ENCODE measurements around the gene TBC1D22B. TPM values are rescaled to one million over a fixed set of nuclear protein-coding genes. Genes with fewer than 3 reads are reported as not detected.

TBC1D22B gene
- polyA plus RNA-seq, 1 of the 3 experiments (the other 2 are of a cell fraction), result 5.3 TPM

- H3K4me1 ChIP-seq (ENCODE audit: control insufficient read depth in 1 of 2, insufficient read depth in 2 of 2, low read depth in 1 of 2, low read length in 1 of 2), result peaks cover 10 to 11% of the 10 kb centered on the region in 2 experiments; a peak in 3 of 4 replicates
- POLR2A ChIA-PET, result no interaction called here
- H3K4me3 ChIP-seq (ENCODE audit: low read depth in 2 of 2, low read length in 1 of 2), result peak overlapping the region in 1 of 2 experiments; percentile 91; a peak in 3 of 4 replicates
- CTCF ChIA-PET, result no interaction called here
- peak overlapping the region in 1 of 2 experiments; percentile 85; a peak in 1 of 4 replicates for H3K27ac ChIP-seq (ENCODE audit: low read depth in 2 of 2, low read length in 1 of 2)
- no peak overlapping the region for H2AFZ ChIP-seq (ENCODE audit: low read depth)
- no peaks in the 10 kb centered on the region for H4K20me1 ChIP-seq (ENCODE audit: insufficient read depth)
- no peak for DNase-seq
- peaks cover 64% of the 10 kb centered on the region for H3K79me2 ChIP-seq (ENCODE audit: insufficient read depth)
- no peaks in the 10 kb centered on the region for H3K27me3 ChIP-seq (ENCODE audit: insufficient read depth)
- no peaks in the 10 kb centered on the region for H3F3A ChIP-seq (replicated peaks; ENCODE audit: insufficient read depth)
- no peaks in the 10 kb centered on the region for H3K36me3 ChIP-seq (replicated peaks in 1 of 2; ENCODE audit: control insufficient read depth in 1 of 2, insufficient read depth in 2 of 2, low read length in 1 of 2)
- TF ChIP-seq EP300 (IDR thresholded peaks at IDR 0.05; ENCODE audit: borderline replicate concordance in 1 of 2, low read depth in 1 of 2, low read length in 1 of 2) (no peak), NRF1 (IDR thresholded peaks at IDR 0.05; ENCODE audit: low read depth, low read length) (no peak), FOXJ3 (CRISPR knock-in tag; IDR thresholded peaks at IDR 0.05) (no peak), GATA2 (CRISPR knock-in tag; IDR thresholded peaks at IDR 0.05) (no peak), FOXM1 (IDR thresholded peaks at IDR 0.05; ENCODE audit: low read depth) (no peak), TEAD4 (IDR thresholded peaks at IDR 0.05; ENCODE audit: borderline replicate concordance, insufficient read depth) (no peak), ZBTB33 (IDR thresholded peaks at IDR 0.05; ENCODE audit: borderline replicate concordance, low read depth) (no peak), POLR2AphosphoS5 (IDR thresholded peaks at IDR 0.05; ENCODE audit: low read depth, low read length) (no peak), PBX3 (IDR thresholded peaks at IDR 0.05) (no peak)
- WGBS (ENCODE audit: low lambda C conversion rate), result 46% methylated on average over 2 of the region's 2 CpGs
- H3K9me2 ChIP-seq, result no peaks in the 10 kb centered on the region
- H3K9ac ChIP-seq, result peak overlapping the region; percentile 26; the same call in 1 of the 2 replicates
- H3K9me3 ChIP-seq, result no peaks in the 10 kb centered on the region
- peak overlapping the region; percentile 87 for H3K4me2 ChIP-seq
Measured at GRCh38 chr6:37259191-37259590, 1.6 kb downstream of the TBC1D22B start.

- Histone ChIP-seq H3K4me2 (0 out of 2 replicates have a peak overlapping the region, but pooled peaks have one; percentile 87), H3F3A (replicated peaks; ENCODE audit: insufficient read depth) (no peaks in the 10 kb centered on the region), H3K9me3 (no peaks in the 10 kb centered on the region), H3K9me2 (no peaks in the 10 kb centered on the region), H3K4me3 (ENCODE audit: low read depth in 2 of 2, low read length in 1 of 2) (no peak overlapping the region), H3K36me3 (replicated peaks in 1 of 2; ENCODE audit: control insufficient read depth in 1 of 2, insufficient read depth in 2 of 2, low read length in 1 of 2) (no peaks in the 10 kb centered on the region), H3K9ac (no peak overlapping the region; the same call in 1 of the 2 replicates), H3K79me2 (ENCODE audit: insufficient read depth) (peaks cover 73% of the 10 kb centered on the region), H4K20me1 (ENCODE audit: insufficient read depth) (no peaks in the 10 kb centered on the region), H3K27me3 (ENCODE audit: insufficient read depth) (no peaks in the 10 kb centered on the region), H3K4me1 (ENCODE audit: control insufficient read depth in 1 of 2, insufficient read depth in 2 of 2, low read depth in 1 of 2, low read length in 1 of 2) (peaks cover 10 to 11% of the 10 kb centered on the region in 2 experiments; a peak in 3 of 4 replicates), H2AFZ (ENCODE audit: low read depth) (no peak overlapping the region), H3K27ac (ENCODE audit: low read depth in 2 of 2, low read length in 1 of 2) (no peak overlapping the region)
- ChIA-PET POLR2A (no interaction called here), CTCF (no interaction called here)
- WGBS (ENCODE audit: low lambda C conversion rate), result 95% methylated on average over 2 of the region's 2 CpGs
- no peak for TF ChIP-seq CHD2 (IDR thresholded peaks at IDR 0.05; ENCODE audit: low read length, partially characterized antibody)
- TF ChIP-seq SMC3 (IDR thresholded peaks at IDR 0.05; ENCODE audit: low read depth, low read length), result no peak
- TF ChIP-seq NRF1 (IDR thresholded peaks at IDR 0.05; ENCODE audit: low read depth, low read length), result no peak
- no peak for TF ChIP-seq YY1 (IDR thresholded peaks at IDR 0.05; ENCODE audit: low read depth)
- TF ChIP-seq RCOR1 (IDR thresholded peaks at IDR 0.05; ENCODE audit: low read length), result no peak
- no peak for TF ChIP-seq IRF3 (IDR thresholded peaks at IDR 0.05; ENCODE audit: low read depth, low read length)
- TF ChIP-seq GABPA (IDR thresholded peaks at IDR 0.05; ENCODE audit: low read depth), result no peak
- no peak for TF ChIP-seq JUND (IDR thresholded peaks at IDR 0.05)
- no peak for DNase-seq
Measured at GRCh38 chr6:37260040-37260439, 2.5 kb downstream of the TBC1D22B start.
